ENCODE results near the gene SLC27A2. TPM values are rescaled to one million over a fixed set of nuclear protein-coding genes. Genes with fewer than 3 reads are reported as not detected.

The SLC27A2 gene
- total and polyA plus RNA-seq, 5 experiments from 2014 or later: 0.16 to 0.74 (median 0.21) TPM; not detected in 2

DNA sequence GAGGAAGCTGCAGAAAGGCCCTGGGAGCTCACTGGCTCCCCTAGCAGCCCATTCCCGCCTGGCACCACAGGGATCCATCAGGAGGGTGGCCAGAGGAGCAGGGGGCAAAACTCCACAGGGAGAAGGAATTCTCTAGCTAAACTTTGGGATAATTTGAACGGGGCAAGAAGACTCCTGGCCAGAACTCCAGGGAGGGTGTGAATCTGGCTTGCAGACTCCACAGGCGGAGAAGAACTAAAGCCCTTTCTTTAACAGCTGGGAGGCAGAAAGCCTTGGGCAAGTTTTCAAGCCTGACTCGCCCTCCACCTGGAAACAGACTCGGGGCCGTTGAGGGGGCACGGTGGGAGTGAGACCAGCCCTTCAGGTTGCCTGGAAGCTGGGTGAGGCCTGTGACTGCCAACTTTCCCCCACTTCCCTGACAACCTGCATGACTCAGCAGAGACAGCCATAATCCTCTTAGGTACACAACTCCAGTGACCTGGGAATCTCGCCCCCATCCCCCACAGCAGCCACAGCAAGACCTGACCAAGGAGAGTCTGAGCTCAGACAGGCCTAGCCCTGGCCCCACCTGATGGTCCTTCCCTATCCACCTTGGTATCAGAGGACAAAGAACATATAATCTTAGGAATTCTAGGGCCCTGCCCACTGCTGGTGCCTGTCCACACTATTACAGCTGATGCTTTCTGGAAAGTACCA is 28.6 kb downstream of the SLC27A2 start:
- H3K36me3 Mint-ChIP-seq: peaks cover 5 to 25% (median 14%) of the 10 kb centered on the region in 3 donors
- H3K27me3 Mint-ChIP-seq: peaks cover 0 to 44% (median 14%) of the 10 kb centered on the region in 5 donors
- H3K27ac Mint-ChIP-seq: no peak overlapping the region
- POLR2A ChIA-PET: no interaction called here
- H3K4me1 Mint-ChIP-seq: no peaks in the 10 kb centered on the region
- H3K4me3 Mint-ChIP-seq: no peak overlapping the region
- ATAC-seq (no peak), DNase-seq (no peak)
- peaks cover 9 to 32% (median 21%) of the 10 kb centered on the region in 9 donors for H3K9me3 Mint-ChIP-seq

DNA sequence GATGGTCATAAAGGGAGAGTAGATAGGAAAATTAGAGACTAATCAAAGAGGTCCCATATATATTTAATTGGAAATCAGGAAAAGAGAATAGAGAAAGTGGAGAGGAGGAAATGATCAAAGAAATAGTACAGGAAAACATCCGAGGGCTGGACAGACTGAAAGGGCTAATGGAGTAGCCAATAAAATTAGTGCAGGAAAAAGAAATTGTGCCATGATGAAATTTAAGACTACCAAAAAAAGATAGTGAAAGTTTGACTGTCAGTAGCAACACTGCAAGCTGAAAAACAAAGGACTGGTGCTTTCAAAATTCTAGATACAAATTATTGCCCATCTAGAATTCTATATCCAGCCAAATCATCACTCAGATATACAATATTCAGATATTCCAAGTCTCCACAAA is 36.3 kb downstream of the SLC27A2 start:
- H3K27ac Mint-ChIP-seq: no peak overlapping the region
- peaks cover 0 to 10% (median 0%) of the 10 kb centered on the region in 9 donors for H3K9me3 Mint-ChIP-seq
- no peaks in the 10 kb centered on the region for H3K36me3 Mint-ChIP-seq
- H3K4me1 Mint-ChIP-seq: no peaks in the 10 kb centered on the region
- POLR2A ChIA-PET: no interaction called here
- ATAC-seq: no peak
- no peak overlapping the region for H3K4me3 Mint-ChIP-seq
- DNase-seq: no peak
- H3K27me3 Mint-ChIP-seq: peaks cover 0 to 18% (median 0%) of the 10 kb centered on the region in 5 donors

DNA sequence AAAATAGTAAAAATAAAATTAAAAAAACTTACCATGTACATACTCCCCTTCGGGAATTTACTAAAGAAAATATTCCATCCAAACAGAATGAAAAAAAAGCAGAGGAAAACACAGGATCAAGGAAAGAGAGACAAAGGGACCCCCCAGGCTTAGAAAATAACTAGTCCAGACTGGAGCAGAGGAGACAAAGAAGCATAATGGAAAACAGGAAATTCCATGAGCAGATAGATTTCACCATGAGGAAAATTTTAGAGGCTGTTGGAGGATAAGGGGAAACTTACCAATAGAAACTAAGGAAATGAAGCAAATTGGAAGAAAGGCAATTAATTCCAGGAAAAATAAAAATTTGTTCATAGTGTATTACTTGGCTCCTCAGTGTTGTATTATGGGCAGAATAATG is 36.7 kb downstream of the SLC27A2 start:
- no peak overlapping the region for H3K27ac Mint-ChIP-seq
- POLR2A ChIA-PET: no interaction called here

DNA sequence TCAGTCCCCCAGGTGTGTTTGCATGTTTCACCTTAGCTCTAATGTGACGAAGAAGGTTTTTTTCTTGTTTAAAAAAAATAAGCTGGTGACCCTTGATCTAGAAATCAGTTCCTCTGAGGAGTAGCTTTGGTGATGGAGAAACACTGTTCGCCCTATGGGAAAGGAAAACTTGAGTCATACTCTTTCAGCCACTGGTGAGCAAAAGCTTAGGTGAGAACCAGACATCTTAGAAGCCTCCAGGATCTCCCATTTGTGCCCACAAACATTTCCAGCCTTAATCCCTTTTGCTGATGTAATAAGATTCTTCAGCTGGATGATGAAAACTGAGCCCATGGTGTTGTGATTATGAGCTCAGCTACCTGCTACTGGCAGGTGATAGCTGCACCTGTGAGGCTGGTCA is 37.8 kb downstream of the SLC27A2 start:
- peaks cover 0 to 8% (median 0%) of the 10 kb centered on the region in 5 donors for H3K27me3 Mint-ChIP-seq
- DNase-seq (no peak), ATAC-seq (no peak)
- no peaks in the 10 kb centered on the region for H3K36me3 Mint-ChIP-seq
- POLR2A ChIA-PET: no interaction called here
- no peaks in the 10 kb centered on the region for H3K4me1 Mint-ChIP-seq
- no peak overlapping the region for H3K4me3 Mint-ChIP-seq
- no peaks in the 10 kb centered on the region for H3K9me3 Mint-ChIP-seq
- no peak overlapping the region for H3K27ac Mint-ChIP-seq

More for the DNA sequence above, 36.7 kb downstream of the SLC27A2 start:
- no peak for ATAC-seq
- Mint-ChIP-seq H3K4me1 (no peaks in the 10 kb centered on the region), H3K9me3 (peaks cover 0 to 6% (median 0%) of the 10 kb centered on the region in 9 donors), H3K27me3 (peaks cover 0 to 18% (median 0%) of the 10 kb centered on the region in 5 donors), H3K4me3 (no peak overlapping the region), H3K36me3 (no peaks in the 10 kb centered on the region)
- DNase-seq: no peak

DNA sequence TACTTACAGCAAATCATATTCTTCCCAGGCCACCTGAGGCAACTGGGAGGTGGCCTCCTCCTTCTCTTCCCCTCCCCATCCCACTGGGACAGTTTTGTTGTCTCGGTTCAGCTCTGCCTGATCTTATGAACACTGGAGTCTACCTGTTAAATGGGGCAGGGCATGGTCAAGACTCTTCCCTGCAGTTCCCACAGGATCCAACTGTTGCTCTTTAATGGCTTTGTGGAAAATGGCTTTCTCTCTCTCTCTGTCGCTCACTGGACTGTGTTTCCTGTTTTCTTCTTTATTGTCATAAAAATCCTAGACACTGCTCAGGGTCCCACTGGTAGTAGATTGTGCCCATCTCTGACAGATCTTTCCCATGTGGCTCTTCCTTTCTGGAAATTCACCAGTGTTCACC is 40.2 kb downstream of the SLC27A2 start:
- Mint-ChIP-seq H3K27me3 (peaks cover 0 to 3% (median 0%) of the 10 kb centered on the region in 5 donors), H3K9me3 (no peaks in the 10 kb centered on the region), H3K36me3 (no peaks in the 10 kb centered on the region), H3K4me3 (no peak overlapping the region), H3K4me1 (no peaks in the 10 kb centered on the region), H3K27ac (no peak overlapping the region)
- ATAC-seq: no peak
- DNase-seq: no peak
- POLR2A ChIA-PET: no interaction called here

DNA sequence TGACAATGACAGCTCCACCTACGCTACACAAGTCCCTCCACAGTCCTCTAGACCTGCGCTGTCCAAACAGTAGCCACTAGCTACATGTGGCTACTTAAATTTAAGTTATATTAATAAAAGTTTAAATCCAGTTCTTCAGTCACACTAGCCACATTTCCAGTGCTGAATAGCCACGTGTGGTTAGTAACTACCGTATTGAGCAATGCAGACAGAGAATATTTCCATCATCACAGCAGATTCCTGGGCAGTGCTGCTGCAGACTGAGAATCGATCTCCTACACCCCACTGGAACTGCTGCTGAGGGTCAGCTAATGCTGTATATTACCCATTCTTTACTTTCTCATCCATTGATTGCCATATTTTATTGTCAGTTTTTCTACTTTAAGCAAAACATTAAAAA is 42.6 kb downstream of the SLC27A2 start:
- ATAC-seq (no peak), DNase-seq (no peak)
- Mint-ChIP-seq H3K27ac (no peak overlapping the region), H3K4me1 (peaks cover 0 to 1% (median 0%) of the 10 kb centered on the region in 4 donors), H3K36me3 (no peaks in the 10 kb centered on the region), H3K27me3 (peaks cover 0 to 3% (median 0%) of the 10 kb centered on the region in 5 donors), H3K9me3 (no peaks in the 10 kb centered on the region), H3K4me3 (no peak overlapping the region)
- POLR2A ChIA-PET: no interaction called here

DNA sequence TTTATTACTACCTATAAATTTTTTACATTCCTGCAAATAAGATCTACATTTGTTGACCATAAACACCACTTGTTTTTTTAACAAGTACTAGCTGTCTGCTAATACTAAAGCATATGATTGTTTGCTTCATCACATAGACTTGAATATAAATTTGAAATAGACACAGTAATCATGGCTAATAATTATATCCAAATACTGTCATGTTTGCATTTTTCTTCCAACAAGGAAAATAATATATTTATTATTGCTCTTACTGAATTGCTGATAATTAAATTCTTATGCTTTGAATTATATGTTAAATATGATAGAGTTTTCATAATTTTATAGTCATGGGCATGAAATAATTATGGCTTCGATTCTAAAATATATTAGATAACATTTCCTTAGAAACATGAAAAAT is 43.1 kb downstream of the SLC27A2 start:
- peaks cover 0 to 3% (median 0%) of the 10 kb centered on the region in 5 donors for H3K27me3 Mint-ChIP-seq
- ATAC-seq: no peak
- POLR2A ChIA-PET: no interaction called here
- DNase-seq: no peak
- H3K27ac Mint-ChIP-seq: no peak overlapping the region
- no peak overlapping the region for H3K4me3 Mint-ChIP-seq
- H3K9me3 Mint-ChIP-seq: no peaks in the 10 kb centered on the region
- no peaks in the 10 kb centered on the region for H3K36me3 Mint-ChIP-seq
- H3K4me1 Mint-ChIP-seq: peaks cover 0 to 1% (median 0%) of the 10 kb centered on the region in 4 donors

DNA sequence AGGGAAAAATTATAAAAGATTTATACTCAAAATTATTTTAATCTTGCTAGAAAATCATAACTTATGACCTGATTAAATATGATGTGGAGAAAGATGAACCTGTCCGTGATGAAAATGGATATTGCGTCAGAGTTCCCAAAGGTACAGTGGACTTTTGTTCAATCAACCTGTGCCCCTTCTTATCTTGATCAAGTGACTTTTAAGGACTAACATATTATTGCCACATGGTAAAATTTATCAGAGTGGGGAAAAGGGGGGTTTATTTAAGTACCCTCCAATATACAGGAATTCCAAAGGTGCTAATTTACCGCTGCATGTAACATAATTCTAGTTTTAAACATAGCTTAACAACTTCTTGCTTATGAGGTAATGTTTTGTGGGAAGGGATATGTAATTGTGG is 43.9 kb downstream of the SLC27A2 start:
- no peak overlapping the region for H3K4me3 Mint-ChIP-seq
- no peak for ATAC-seq
- peaks cover 0 to 1% (median 0%) of the 10 kb centered on the region in 4 donors for H3K4me1 Mint-ChIP-seq
- POLR2A ChIA-PET: no interaction called here
- H3K36me3 Mint-ChIP-seq: no peaks in the 10 kb centered on the region
- no peak for DNase-seq
- no peaks in the 10 kb centered on the region for H3K9me3 Mint-ChIP-seq
- H3K27ac Mint-ChIP-seq: no peak overlapping the region
- peaks cover 0 to 3% (median 0%) of the 10 kb centered on the region in 5 donors for H3K27me3 Mint-ChIP-seq

DNA sequence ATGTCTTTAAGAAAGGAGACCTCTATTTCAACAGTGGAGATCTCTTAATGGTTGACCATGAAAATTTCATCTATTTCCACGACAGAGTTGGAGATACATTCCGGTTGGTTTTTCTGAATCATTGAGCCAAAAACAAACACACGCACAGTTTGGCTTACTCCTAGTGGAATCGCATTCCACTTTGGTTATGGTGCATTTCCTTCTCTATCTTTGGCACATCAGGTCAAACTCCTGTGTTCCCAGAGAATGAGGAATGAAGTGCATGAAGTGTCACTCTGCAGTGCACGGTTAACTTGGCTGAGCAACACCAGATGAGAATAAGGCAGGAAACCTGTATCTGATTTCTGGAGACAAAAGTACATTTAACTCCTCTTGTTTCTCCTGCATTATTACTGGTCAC is 45.1 kb downstream of the SLC27A2 start:
- H3K27me3 Mint-ChIP-seq: peaks cover 0 to 3% (median 0%) of the 10 kb centered on the region in 5 donors
- no peaks in the 10 kb centered on the region for H3K9me3 Mint-ChIP-seq
- no peak overlapping the region for H3K27ac Mint-ChIP-seq
- no peak for ATAC-seq
- H3K36me3 Mint-ChIP-seq: no peaks in the 10 kb centered on the region
- H3K4me1 Mint-ChIP-seq: peaks cover 0 to 1% (median 0%) of the 10 kb centered on the region in 4 donors
- POLR2A ChIA-PET: no interaction called here
- DNase-seq: no peak
- H3K4me3 Mint-ChIP-seq: no peak overlapping the region

DNA sequence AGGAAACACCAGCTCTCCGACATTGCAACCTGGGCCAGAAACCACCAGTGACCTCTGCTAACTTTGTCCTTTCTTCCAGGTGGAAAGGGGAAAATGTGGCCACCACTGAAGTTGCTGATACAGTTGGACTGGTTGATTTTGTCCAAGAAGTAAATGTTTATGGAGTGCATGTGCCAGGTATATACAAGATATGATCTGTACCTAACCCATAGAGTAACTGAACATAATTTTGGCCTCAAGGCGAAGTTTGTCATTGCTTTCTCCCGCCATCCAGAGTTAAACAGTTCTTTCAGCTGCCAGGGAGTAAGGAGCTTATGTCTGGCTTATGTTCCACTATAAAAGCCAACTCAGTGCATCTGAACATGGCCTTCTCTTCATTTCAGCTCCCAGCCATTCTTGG is 46.9 kb downstream of the SLC27A2 start:
- ATAC-seq (no peak), DNase-seq (no peak)
- Mint-ChIP-seq H3K9me3 (no peaks in the 10 kb centered on the region), H3K27ac (no peak overlapping the region), H3K27me3 (no peaks in the 10 kb centered on the region), H3K4me3 (no peak overlapping the region), H3K4me1 (peaks cover 0 to 1% (median 0%) of the 10 kb centered on the region in 4 donors), H3K36me3 (no peaks in the 10 kb centered on the region)
- POLR2A ChIA-PET: interaction anchor here (0.6 kb wide), 1 partner anchor 442 kb away, joined by 3 read pairs; no protein-coding TSS in a partner anchor

DNA sequence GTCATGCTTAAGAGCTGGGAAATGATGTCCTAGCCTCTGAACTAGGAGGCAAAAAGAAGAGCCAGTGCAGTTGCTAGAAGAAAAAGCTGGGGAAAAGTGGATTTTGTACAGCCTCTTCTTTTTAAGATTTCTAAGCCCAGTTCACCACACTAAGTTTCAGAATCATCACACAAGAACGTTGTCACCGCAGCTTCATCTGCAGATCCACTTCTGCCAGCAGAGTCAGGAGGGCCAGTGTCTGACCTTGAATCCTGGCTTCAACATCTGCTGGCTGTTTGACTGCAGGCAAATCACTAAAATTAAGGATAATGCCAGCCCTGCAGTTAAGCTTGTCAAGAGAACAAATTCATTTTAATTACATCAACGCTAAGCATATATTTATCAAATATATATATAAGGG is 47.3 kb downstream of the SLC27A2 start:
- no peaks in the 10 kb centered on the region for H3K9me3 Mint-ChIP-seq
- H3K36me3 Mint-ChIP-seq: no peaks in the 10 kb centered on the region
- POLR2A ChIA-PET: interaction anchor here (0.6 kb wide), 1 partner anchor 442 kb away, joined by 3 read pairs; no protein-coding TSS in a partner anchor
- no peak overlapping the region for H3K4me3 Mint-ChIP-seq
- DNase-seq (no peak), ATAC-seq (no peak)
- H3K27me3 Mint-ChIP-seq: no peaks in the 10 kb centered on the region
- no peak overlapping the region for H3K27ac Mint-ChIP-seq
- peaks cover 0 to 1% (median 0%) of the 10 kb centered on the region in 4 donors for H3K4me1 Mint-ChIP-seq

DNA sequence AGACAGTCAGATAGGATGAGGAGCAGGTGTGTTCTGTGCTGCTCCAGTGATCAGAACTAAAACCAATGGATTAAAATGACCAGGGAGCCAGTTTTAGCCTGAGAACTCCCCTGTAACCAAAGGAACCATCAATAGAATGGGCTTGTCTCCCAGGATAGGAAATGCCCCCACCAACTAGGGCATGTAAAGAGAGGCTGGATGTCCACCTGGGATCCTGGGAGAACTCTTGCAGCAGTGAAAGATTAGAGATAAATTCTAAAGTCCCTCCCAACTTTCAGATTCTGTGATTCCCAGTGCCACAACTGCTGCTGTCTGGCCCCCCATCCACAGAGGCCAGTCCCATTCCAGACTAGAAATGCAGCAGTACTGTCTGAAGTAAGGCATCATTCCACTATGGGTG is 49.8 kb downstream of the SLC27A2 start:
- Mint-ChIP-seq H3K4me3 (no peak overlapping the region), H3K27ac (no peak overlapping the region), H3K36me3 (no peaks in the 10 kb centered on the region), H3K4me1 (peaks cover 0 to 1% (median 0%) of the 10 kb centered on the region in 4 donors), H3K9me3 (no peaks in the 10 kb centered on the region), H3K27me3 (no peaks in the 10 kb centered on the region)
- DNase-seq (no peak), ATAC-seq (no peak)
- POLR2A ChIA-PET: no interaction called here

DNA sequence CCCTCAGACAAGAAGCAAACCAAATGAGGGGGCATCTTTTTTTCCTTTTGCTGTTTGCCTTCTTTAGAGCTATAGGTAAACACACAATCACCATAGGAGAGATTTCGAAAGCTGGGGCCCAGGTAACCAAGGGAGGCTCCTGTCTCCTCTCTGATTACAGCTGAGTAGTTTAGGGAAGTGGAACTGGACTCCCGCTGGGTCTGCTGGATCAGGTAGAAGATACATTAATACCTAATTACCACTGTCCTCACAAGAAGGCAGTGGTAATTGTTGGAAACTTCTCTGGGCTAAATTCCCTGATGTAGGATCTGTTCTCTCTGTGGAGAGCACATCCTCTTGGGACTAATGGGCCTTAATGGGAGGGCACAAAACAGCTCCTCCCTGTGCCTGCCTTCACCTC is 50.8 kb downstream of the SLC27A2 start:
- no peak for DNase-seq
- H3K4me1 Mint-ChIP-seq: peaks cover 0 to 1% (median 0%) of the 10 kb centered on the region in 4 donors
- no peak overlapping the region for H3K4me3 Mint-ChIP-seq
- no peaks in the 10 kb centered on the region for H3K36me3 Mint-ChIP-seq
- no peak for ATAC-seq
- POLR2A ChIA-PET: no interaction called here
- no peaks in the 10 kb centered on the region for H3K27me3 Mint-ChIP-seq
- no peak overlapping the region for H3K27ac Mint-ChIP-seq
- no peaks in the 10 kb centered on the region for H3K9me3 Mint-ChIP-seq

All from naive thymus-derived CD8-positive, alpha-beta T cell (primary cell).